Ecto neural progenitor cell (in vitro differentiated cells): ENCODE results near the gene KIFBP.

Experiments used
- DNase-seq: peaks from one replicate; pipeline ENCODE4 v3.0.0-alpha.2; 2018; ENCODE audit warnings: low spot score

Gene KIFBP

GRCh38 chr10:69051710-69052487, 63.3 kb downstream of the KIFBP start:
- no peak for DNase-seq

GRCh38 chr10:69052736-69053135, 64.1 kb downstream of the KIFBP start:
- no peak for DNase-seq

GRCh38 chr10:69055241-69055640, 66.6 kb downstream of the KIFBP start:
- no peak for DNase-seq

- DNase-seq, result no peak
Observed at GRCh38 chr10:69056129-69056528, 67.5 kb downstream of the KIFBP start.

- no peak for DNase-seq
Observed at GRCh38 chr10:69056536-69057260, 68.1 kb downstream of the KIFBP start.

- no peak for DNase-seq
Observed at GRCh38 chr10:69057261-69057950, 68.8 kb downstream of the KIFBP start.

- no peak for DNase-seq
Observed at GRCh38 chr10:69057951-69058297, 69.3 kb downstream of the KIFBP start.

GRCh38 chr10:69060127-69060798, 71.7 kb downstream of the KIFBP start:
- DNase-seq, result no peak

- DNase-seq, result no peak
Observed at GRCh38 chr10:69061305-69062161, 72.9 kb downstream of the KIFBP start.

GRCh38 chr10:69062901-69063300, 74.3 kb downstream of the KIFBP start:
- no peak for DNase-seq

GRCh38 chr10:69064762-69065328, 76.2 kb downstream of the KIFBP start:
- DNase-seq, result no peak

GRCh38 chr10:69065406-69066361, 77.1 kb downstream of the KIFBP start:
- DNase-seq, result no peak
